Liver (tissue), 9 donors: ENCODE data around the gene CFAP74. TPM values are rescaled to one million over a fixed set of nuclear protein-coding genes. Genes with fewer than 3 reads are reported as not detected.

Experiments
- DNase-seq: peaks from one replicate; pipeline ENCODE4 v3.0.0-alpha.2; 2017; ENCODE audit warnings: low spot score
- H3K27ac ChIP-seq, 2 donors: one replicate each; pipeline ENCODE4 v1.7.0; 2013; ENCODE audit warnings: inconsistent platforms in 2 of 2, low read length in 2 of 2, control low read depth in 1 of 2, low read depth in 1 of 2, mild to moderate bottlenecking in 1 of 2
- H3K27me3 ChIP-seq, 4 donors: one replicate each; pipeline versions ENCODE4 v1.6.1 to v1.7.0; 2013; ENCODE audit warnings: low read length in 3 of 4, inconsistent platforms in 1 of 4, mild to moderate bottlenecking in 1 of 4, moderate library complexity in 1 of 4; ENCODE audit not compliant: control insufficient read depth in 4 of 4, insufficient read depth in 4 of 4
- H3K36me3 ChIP-seq, 4 donors: one replicate each; pipeline versions ENCODE4 v1.6.1 to v1.7.0; 2013; ENCODE audit warnings: low read length in 3 of 4, mild to moderate bottlenecking in 3 of 4, low read depth in 1 of 4, moderate library complexity in 1 of 4; ENCODE audit not compliant: control insufficient read depth in 4 of 4, insufficient read depth in 3 of 4
- H3K4me1 ChIP-seq, 4 donors: one replicate each; pipeline versions ENCODE4 v1.6.1 to v1.7.0; 2013; ENCODE audit warnings: low read length in 3 of 4, mild to moderate bottlenecking in 3 of 4, moderate library complexity in 1 of 4; ENCODE audit not compliant: control insufficient read depth in 4 of 4, insufficient read depth in 4 of 4
- H3K4me3 ChIP-seq, 3 donors: one replicate each; pipeline versions ENCODE4 v1.6.1 to v1.7.0; 2013; ENCODE audit warnings: low read length in 3 of 3, control low read depth in 1 of 3, low read depth in 1 of 3, mild to moderate bottlenecking in 1 of 3
- H3K9ac ChIP-seq, 2 donors: one replicate each; pipeline ENCODE4 v1.7.0; 2013; ENCODE audit warnings: low read length in 2 of 2, mild to moderate bottlenecking in 2 of 2, moderate library complexity in 2 of 2, control low read depth in 1 of 2, low read depth in 1 of 2
- H3K9me3 ChIP-seq, 4 donors: one replicate each; pipeline versions ENCODE4 v1.6.1 to v1.7.0; 2013; ENCODE audit warnings: low read length in 3 of 4; ENCODE audit not compliant: control insufficient read depth in 4 of 4
- CTCF ChIP-seq: fragments of 150-350 bp; IDR thresholded peaks from 2 replicates; pipeline ENCODE4 v1.5.1; 2017; ENCODE audit warnings: improper control_type of control experiment, low read depth, low read length; ENCODE audit not compliant: missing input control
- EGR1 ChIP-seq, 2 donors: IDR thresholded peaks; 2 replicates each; pipeline ENCODE4 v1.6.1; 2016 to 2018; ENCODE audit warnings: antibody characterized with exemption in 2 of 2, low read depth in 2 of 2
- FOXA2 ChIP-seq: IDR thresholded peaks from 2 replicates; pipeline ENCODE4 v1.6.1; 2016; ENCODE audit warnings: antibody characterized with exemption
- GABPA ChIP-seq, 2 donors: IDR thresholded peaks in 1 of 2; conservative IDR thresholded peaks in 1 of 2; 2 replicates each; pipeline ENCODE4 v1.6.1; 2016; ENCODE audit warnings: antibody characterized with exemption in 2 of 2, mild to moderate bottlenecking in 1 of 2, moderate library complexity in 1 of 2
- HNF4A ChIP-seq, 2 donors: conservative IDR thresholded peaks; 2 replicates each; pipeline ENCODE4 v1.6.1; 2016; ENCODE audit warnings: antibody characterized with exemption in 2 of 2, mild to moderate bottlenecking in 2 of 2
- JUND ChIP-seq, 2 donors: IDR thresholded peaks; 2 replicates each; pipeline ENCODE4 v1.6.1; 2016; ENCODE audit warnings: antibody characterized with exemption in 2 of 2
- MAX ChIP-seq: IDR thresholded peaks from 2 replicates; pipeline ENCODE4 v1.6.1; 2016; ENCODE audit warnings: antibody characterized with exemption
- NR2F2 ChIP-seq: IDR thresholded peaks from 2 replicates; pipeline ENCODE4 v1.6.1; 2016; ENCODE audit warnings: antibody characterized with exemption
- RAD21 ChIP-seq, 2 donors: IDR thresholded peaks; 2 replicates each; pipeline ENCODE4 v1.6.1; 2016; ENCODE audit warnings: antibody characterized with exemption in 2 of 2, mild to moderate bottlenecking in 2 of 2
- REST ChIP-seq: IDR thresholded peaks from 2 replicates; pipeline ENCODE4 v1.6.1; 2016; ENCODE audit warnings: antibody characterized with exemption, mild to moderate bottlenecking
- RXRA ChIP-seq, 2 donors: IDR thresholded peaks; 2 replicates each; pipeline ENCODE4 v1.6.1; 2017 to 2018; ENCODE audit warnings: antibody characterized with exemption in 2 of 2, mild to moderate bottlenecking in 1 of 2
- SP1 ChIP-seq: IDR thresholded peaks from 2 replicates; pipeline ENCODE4 v1.6.1; 2018; ENCODE audit warnings: antibody characterized with exemption, mild to moderate bottlenecking
- TAF1 ChIP-seq: conservative IDR thresholded peaks from 2 replicates; pipeline ENCODE4 v1.6.1; 2016; ENCODE audit warnings: antibody characterized with exemption, mild to moderate bottlenecking
- YY1 ChIP-seq: IDR thresholded peaks from 2 replicates; pipeline ENCODE4 v1.6.1; 2016; ENCODE audit warnings: antibody characterized with exemption, mild to moderate bottlenecking
- ZBTB33 ChIP-seq: IDR thresholded peaks from 2 replicates; pipeline ENCODE4 v1.6.1; 2016; ENCODE audit warnings: antibody characterized with exemption
- WGBS: extraction: QIAGEN DNeasy Blood & Tissue Kit; methylation state at CpG from one replicate; pipeline ENCODE4 v1.1.7; 2013; 5-methylcytosine and 5-hydroxymethylcytosine counted together
- polyA plus RNA-seq, 2 donors: library from polyadenylated mRNA; stranded (reverse) in 1 of 2; unstranded in 1 of 2; fragments of 200-250 nt in 1 of 2; fragments of >200 nt in 1 of 2; fragmentation: Nextera tagmentation in 1 of 2; extraction: Ambion mirVana in 1 of 2; gene quantifications; one replicate each; pipeline versions ENCODE4 v1.2.1 to v1.2.3, GENCODE V29; 2013 to 2015
- total RNA-seq, 2 donors: library from RNA; depleted of rRNA; stranded (reverse); fragments of >200 nt; gene quantifications; one replicate each; pipeline ENCODE4 v1.2.3, GENCODE V29; 2014
- donor health status: healthy.
- donor health status: healthy.
- donor health status: healthy.
- donor health status: healthy.
- donor health status: healthy.

The CFAP74 gene
- total and polyA plus RNA-seq, 4 donors: under 0.01 to 0.31 TPM; not detected in 2

- Histone ChIP-seq H3K27me3 (peaks cover 4 to 10% (median 6%) of the 10 kb centered on the region in 4 donors), H3K9me3 (no peaks in the 10 kb centered on the region), H3K4me3 (no peak overlapping the region), H3K4me1 (peaks cover 0 to 8% (median 2%) of the 10 kb centered on the region in 4 donors), H3K27ac (no peak overlapping the region), H3K36me3 (no peaks in the 10 kb centered on the region), H3K9ac (no peak overlapping the region)
- WGBS: 82% methylated on average over 11 of the region's 11 CpGs
- no peak for DNase-seq
- no peak for TF ChIP-seq RAD21 (IDR thresholded peaks at IDR 0.05)
- no peak for TF ChIP-seq RXRA (IDR thresholded peaks at IDR 0.05)
- TF ChIP-seq EGR1 (IDR thresholded peaks at IDR 0.05; ENCODE audit: low read depth in 2 of 2): no peak
Observed at GRCh38 chr1:2020310-2020655, 16.7 kb upstream of the CFAP74 start.

- DNase-seq: no peak
- Histone ChIP-seq H3K9ac (no peak overlapping the region), H3K27me3 (peaks cover 4 to 10% (median 7%) of the 10 kb centered on the region in 4 donors), H3K4me3 (peak overlapping the region in 1 of 3 donors; percentile 44), H3K9me3 (no peaks in the 10 kb centered on the region), H3K36me3 (no peaks in the 10 kb centered on the region), H3K4me1 (peaks cover 0 to 8% (median 2%) of the 10 kb centered on the region in 4 donors), H3K27ac (no peak overlapping the region)
- TF ChIP-seq HNF4A (conservative IDR thresholded peaks at IDR 0.05): no peak
- TF ChIP-seq EGR1 (IDR thresholded peaks at IDR 0.05; ENCODE audit: low read depth in 2 of 2): no peak
- TF ChIP-seq TAF1: no peak
- TF ChIP-seq GABPA (IDR thresholded peaks at IDR 0.05 in 1 of 2, conservative IDR thresholded peaks at IDR 0.05 in 1 of 2): no peak
- peak; percentile 96 for TF ChIP-seq REST
- TF ChIP-seq FOXA2: no peak
- 15% methylated on average over 61 of the region's 61 CpGs for WGBS
Observed at GRCh38 chr1:2019571-2020309, 16.2 kb upstream of the CFAP74 start.

GRCh38 chr1:2019172-2019543 lies 15.6 kb upstream of the CFAP74 start, which contains the start of gene GABRD:
GABRD (plus strand) TSS chr1:2019345; CDS start chr1:2019424, 79 bp downstream.
- Histone ChIP-seq H3K27me3 (peaks cover 4 to 10% (median 7%) of the 10 kb centered on the region in 4 donors), H3K9ac (no peak within 1 kb of the TSS), H3K36me3 (no peaks in the 10 kb centered on the region), H3K9me3 (no peaks in the 10 kb centered on the region), H3K27ac (no peak within 1 kb of the TSS), H3K4me1 (peaks cover 0 to 8% (median 2%) of the 10 kb centered on the region in 4 donors), H3K4me3 (peak within 1 kb of the TSS in 1 of 3 donors; percentile 44)
- no peak for DNase-seq
- WGBS: 2% methylated on average over 56 of the region's 60 CpGs
- TF ChIP-seq ZBTB33: no peak
- no peak for TF ChIP-seq YY1
- TF ChIP-seq RXRA (IDR thresholded peaks at IDR 0.05): no peak
- TF ChIP-seq JUND (IDR thresholded peaks at IDR 0.05): no peak
- TF ChIP-seq CTCF: no peak
- TF ChIP-seq HNF4A (conservative IDR thresholded peaks at IDR 0.05): no peak
- TF ChIP-seq NR2F2: no peak
- no peak for TF ChIP-seq SP1
- no peak for TF ChIP-seq GABPA (IDR thresholded peaks at IDR 0.05 in 1 of 2, conservative IDR thresholded peaks at IDR 0.05 in 1 of 2)
- TF ChIP-seq REST: no peak
- no peak for TF ChIP-seq MAX
- no peak for TF ChIP-seq EGR1 (IDR thresholded peaks at IDR 0.05; ENCODE audit: low read depth in 2 of 2)
- TF ChIP-seq FOXA2: no peak
